Measurements from ENCODE around the gene NLRP1.

Gene NLRP1

DNA sequence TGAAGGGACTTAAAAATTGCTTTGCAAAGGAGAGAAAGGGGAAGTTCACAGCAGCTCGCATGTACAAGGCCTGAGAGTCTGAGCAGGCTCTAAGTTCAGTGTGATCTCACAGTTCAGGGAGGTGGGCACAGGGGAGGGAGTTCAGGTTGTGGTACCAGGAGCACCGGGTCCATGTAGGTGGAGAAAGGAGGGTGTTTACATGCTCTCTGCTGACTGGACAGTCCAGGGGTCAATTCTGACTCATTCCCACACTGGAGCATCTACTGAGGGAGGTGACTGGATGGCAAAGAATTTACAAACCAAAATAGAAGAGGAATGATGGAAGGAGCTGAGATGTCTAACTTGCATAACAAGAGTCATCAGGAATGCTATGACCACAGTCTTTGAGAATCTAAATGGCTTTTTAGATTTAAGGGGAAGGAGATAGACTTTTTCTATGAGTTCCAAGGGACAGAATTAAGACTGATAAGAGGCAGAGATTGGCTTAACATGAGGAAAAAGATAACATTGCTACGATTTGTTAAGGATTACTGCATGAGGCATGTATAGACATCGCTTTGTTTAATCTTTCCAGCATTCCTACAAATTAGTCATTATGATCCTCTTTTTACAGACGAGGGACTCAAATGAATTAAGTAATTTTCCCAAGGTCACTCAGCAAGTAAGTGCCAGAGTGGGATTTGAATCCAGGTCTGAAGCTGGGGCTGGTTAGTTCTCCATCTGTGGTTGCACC lies 68.1 kb downstream of the NLRP1 start:
- DNase-seq (ENCODE audit: low read depth in 1 of 2, low spot score in 1 of 2): no peak

DNA sequence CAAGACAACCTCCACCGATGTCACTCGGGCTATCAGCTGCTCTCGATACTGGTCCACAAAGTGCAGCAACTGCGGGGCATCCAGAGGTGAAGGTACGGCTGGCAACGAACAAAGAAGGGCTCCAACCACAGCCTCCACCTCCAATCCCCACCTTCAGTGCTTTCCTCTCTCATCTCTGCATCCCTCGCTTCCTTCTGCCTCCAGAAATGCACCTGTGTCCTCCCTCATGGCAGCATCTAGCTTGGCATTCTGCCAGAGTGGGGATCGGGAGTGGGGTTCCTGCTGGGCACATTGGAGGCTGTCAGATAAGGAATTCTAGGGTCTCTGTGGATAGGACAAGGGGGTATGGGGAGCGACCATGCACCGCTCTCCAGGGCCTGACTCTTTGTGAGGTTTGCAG lies 69.3 kb downstream of the NLRP1 start:
- DNase-seq (ENCODE audit: low read depth in 1 of 2, low spot score in 1 of 2): no peak

DNA sequence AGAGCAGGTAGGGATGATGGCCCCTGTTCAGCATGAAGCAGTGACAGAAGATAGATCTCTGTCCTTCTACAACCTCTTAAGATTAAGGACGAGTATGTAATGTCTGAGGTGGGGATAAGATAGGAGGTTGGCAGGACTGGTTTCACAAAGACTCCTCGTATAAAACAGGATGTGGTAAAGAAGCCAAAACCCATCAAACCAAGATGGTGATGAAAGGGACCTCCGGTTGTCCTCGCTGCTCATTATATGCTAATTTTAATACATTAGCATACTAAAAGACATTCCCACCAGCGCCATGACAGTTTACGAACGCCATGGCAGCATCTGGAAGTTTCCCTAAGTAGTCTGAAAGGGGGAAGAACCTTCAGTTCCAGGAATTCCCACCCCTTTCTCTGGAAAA lies 70.7 kb downstream of the NLRP1 start:
- DNase-seq (ENCODE audit: low read depth in 1 of 2, low spot score in 1 of 2): no peak

DNA sequence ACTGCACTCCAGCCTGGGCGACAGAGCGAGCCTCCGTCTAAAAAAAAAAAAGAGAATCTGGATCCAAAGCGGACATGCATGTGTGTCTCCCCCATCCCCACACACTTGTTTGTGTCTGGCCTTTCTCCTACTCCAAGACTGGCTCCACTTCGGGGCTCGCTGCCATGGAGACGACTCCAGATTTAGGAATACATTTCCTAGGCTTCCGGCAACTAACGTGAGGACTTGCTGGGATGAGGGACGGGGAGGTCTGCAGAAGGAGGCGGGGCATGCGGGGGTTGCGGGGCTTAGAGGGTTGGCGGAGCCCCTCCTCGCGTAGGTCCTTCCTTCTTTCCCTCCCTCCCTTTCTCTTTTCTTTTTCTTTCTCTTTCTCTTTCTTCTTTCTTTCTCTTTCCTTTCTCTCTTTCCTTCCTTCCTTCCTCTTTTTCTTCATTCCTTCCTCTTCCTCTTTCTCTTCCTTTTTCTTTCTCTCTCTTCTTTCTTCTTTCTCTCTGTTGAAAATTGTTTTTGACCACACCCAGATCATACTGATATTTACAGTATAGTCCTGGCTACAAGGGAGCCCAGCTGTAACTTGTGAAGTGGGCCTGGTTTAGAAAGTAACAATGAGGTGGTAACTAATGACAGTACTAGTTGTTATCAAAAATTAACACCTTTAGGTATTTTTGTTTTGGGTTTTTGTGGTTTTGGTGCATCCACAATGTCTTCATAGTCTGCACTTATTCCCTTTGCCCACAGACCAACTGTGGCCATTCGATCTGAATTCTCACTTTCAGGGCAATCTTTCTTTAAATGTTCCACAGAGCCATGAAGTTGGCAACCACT lies 72.7 kb downstream of the NLRP1 start:
- no peak for DNase-seq (ENCODE audit: low read depth in 1 of 2, low spot score in 1 of 2)

DNA sequence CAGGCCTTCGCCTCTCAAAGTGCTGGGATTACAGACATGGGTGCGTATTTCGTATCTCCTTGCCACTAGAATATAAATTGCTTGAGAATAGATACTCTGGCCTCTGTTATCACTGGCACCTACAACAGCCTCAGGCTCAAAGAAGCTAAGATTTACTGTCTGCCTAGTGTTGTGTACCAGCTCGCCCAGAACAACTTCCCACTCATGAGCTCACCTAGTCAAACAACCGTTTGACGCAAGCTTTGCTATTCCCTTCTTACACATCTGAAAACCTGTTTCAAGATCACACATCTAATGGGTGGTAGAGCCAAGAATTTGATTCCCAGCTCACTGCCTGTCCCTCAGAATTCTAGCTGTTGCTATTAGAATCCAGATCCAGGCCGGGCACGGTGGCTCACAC lies 73.5 kb downstream of the NLRP1 start:
- DNase-seq (ENCODE audit: low read depth in 1 of 2, low spot score in 1 of 2): no peak

DNA sequence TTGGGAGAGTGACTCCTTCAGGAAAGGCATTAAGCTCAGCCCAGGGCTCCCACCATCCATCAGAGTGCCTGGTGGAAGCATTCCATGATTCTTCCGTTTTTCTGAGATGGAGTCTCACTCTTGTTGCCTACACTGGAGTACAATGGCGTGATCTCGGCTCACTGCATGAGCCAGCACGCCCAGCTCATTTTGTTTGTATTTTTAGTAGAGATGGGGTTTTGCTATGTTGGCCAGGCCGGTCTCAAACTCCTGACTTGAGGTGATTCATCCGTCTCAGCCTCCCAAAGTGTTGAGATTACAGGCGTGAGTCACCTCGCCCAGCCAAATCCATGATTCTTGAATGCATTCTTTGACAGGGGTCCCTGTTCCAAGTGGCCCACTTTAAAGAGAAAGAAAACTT lies 74.8 kb downstream of the NLRP1 start:
- DNase-seq (ENCODE audit: low read depth in 1 of 2, low spot score in 1 of 2): no peak

DNA sequence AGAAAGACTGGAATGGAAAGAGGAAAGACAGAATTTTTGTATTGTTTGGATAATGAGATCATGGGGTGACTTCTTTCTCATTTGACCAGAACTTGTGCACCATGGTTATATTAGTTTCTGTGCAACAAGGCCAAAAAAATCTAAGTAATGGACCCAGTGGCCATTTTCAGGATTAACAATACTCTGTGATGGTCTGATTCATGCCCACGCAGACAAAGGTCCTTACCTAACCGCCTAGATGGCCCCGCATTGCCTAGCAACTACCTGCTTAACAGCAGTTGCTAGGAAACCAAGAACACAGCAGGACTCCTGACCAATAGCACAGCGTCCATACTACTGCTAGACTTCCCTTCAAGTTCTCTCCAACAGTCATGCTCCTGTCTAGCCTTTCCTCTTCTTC lies 75.5 kb downstream of the NLRP1 start:
- no peak for DNase-seq (ENCODE audit: low read depth in 1 of 2, low spot score in 1 of 2)

DNA sequence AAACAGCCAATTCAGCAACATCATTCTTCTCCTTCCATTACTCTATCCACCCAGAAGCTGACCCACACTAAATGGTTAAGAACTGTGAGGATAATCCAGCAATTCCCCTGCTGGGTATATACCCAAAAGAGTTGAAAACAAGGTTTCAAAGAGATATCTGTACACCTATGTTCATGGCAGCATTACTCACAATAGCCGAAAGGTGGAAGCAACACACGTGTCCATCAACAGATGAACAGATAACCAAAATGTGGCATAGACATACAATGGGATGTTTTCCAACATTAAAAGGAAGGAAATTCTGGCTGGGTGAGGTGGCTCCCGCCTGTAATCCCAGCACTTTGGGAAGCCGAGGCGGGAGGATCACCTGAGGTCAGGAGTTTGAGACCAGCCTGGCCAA lies 78.0 kb downstream of the NLRP1 start:
- DNase-seq (ENCODE audit: low read depth in 1 of 2, low spot score in 1 of 2): no peak

DNA sequence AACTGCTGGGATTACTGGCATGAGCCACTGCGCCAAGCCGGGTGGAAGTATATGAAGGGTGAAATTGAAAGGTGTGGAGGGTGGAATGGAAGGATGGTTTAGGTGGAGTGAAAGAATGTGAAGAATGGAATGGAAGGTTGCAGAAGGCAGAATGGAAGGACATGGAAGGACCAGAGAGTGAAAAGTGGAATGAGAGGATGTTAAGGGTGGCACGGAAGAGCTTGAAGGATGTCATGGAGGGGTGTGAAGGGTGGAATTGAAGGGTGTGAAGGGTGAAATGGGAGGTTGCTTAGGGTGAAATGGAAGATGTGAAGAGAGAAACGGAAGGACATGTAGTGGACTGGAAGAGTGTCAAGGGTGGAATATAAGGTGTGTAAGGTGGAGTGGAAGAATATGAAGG lies 81.8 kb downstream of the NLRP1 start:
- no peak for DNase-seq (ENCODE audit: low read depth in 1 of 2, low spot score in 1 of 2)

DNA sequence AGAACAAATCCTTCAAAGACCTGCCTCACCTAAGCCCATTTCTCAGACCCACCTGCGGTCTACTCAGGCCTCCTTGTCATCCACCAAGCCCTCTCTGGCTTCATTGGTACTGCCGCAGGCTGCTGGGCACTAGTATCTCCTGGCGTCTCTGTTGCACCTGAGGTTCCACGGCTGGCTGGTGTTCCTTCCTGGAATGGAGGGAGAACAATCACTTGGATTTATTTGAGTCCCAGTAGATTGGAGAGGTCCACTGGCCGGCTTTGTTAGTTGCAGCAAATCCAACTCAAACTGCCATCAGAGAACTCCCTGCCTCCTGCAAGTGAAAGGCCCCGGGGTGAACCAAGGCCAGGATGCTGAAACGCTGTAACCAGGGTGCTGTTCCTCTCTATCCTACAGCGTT lies 82.6 kb downstream of the NLRP1 start:
- no peak for DNase-seq (ENCODE audit: low read depth in 1 of 2, low spot score in 1 of 2)

DNA sequence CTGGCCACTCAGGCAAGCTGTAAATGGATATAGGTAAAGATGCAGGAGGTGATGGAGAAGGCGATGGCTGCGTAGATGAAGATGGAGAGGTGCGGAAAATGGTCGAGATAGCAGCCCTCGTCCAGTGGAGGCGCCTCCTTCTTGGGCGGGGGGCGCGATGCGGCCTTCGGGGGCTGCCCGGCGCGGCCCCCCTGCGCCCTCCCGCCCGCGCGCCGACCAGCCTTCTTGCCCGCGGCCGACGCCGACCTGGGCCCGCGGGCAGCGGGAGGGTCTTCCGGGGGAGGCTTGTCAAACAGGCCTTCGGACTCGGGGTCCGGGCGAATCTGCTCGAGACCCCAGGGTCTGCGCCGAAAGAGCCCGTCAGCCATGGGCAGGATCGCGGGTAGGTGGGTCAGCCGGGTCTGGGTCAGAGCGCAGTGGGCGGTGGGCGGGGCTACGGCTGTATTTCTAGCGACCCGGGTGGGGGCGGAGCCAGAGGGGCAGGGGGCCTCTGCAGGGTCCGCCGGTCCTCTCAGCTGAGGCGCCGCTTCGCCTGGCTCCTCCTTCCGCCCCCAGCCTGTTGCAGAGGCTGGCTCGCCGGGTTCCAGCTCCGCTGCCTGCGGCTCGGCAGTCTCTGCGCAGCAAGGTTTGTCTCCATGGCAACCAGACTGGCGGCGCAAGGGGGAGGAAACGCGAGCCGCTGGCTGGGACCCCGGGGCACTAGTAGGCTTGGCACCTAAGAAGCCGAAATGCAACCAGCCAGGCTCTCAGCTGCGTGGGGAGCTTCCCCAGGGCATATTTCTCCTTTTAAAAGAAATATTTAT lies 83.5 kb downstream of the NLRP1 start:
- peak; percentile 42 to 61 for DNase-seq (ENCODE audit: low read depth in 1 of 2, low spot score in 1 of 2)

DNA sequence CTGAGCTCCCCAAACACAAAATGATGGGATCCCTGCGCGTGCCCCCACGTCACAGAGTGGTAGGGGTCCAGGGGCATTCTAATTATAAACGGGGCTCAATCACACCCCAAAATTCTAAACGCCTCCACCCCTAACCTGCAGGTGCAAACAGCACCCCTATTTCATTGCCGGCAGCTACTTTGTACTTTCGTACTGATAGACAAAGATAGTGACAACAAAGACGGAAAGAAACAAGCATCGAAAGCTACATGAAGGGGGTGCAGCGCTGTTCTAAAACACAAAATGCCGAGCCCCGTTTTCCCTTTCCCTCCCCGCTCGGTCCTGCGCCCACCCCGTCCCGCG lies 84.1 kb downstream of the NLRP1 start:
- DNase-seq (ENCODE audit: low read depth in 1 of 2, low spot score in 1 of 2): no peak

DNA sequence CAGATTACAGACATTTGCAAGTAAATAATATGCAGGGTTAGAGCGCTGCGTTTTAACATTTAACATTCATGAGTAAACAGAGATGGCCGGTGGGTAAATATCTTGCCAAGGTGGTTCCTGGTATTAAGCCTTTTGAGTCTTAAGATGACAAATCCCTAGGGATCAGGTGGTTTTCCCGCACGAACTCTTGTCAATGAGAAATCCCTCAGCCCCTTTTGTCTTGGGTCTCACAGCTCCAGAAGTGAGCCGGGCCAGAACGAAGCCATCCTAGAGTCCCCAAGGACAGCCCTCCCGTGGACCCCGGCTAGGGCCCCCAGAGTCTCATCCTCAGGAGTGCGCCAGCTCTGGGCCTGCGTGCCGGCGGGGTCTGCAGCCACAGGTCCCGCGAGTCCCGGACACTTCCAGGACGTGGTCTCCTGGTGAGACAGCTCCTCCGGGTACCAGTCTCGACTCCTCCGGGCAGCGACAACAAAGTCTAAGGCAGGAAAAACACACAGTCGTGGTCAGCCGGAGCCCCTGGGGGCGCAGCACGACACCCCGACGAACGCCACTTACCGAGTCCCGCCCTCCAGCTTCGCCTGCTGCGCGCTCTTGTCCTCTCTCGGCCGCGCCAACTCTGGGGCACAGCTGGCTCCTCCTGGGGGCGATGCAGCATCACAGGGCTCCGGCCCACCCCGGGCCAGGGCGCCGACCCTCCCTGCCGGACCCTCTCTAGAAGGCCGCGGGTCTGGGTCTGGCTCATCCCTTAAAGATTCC lies 84.7 kb downstream of the NLRP1 start:
- no peak for DNase-seq (ENCODE audit: low read depth in 1 of 2, low spot score in 1 of 2)

DNA sequence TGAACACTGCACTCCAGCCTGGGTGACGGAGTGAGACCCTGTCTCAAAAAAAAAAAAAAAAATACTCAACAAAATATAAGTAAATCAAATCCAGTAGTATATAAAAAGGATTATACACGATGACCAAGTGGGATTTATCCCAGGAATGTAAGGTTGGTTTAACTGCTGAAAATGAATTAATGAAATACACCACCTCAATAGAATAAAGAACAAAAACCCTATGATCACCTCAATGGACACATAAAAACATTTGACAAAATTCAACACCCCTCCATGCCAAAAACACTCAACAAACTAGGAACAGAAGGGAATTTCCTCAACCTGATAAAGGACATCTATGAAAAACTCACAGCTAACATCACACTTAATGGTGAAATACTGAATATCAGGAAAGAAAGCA lies 91.3 kb downstream of the NLRP1 start:
- no peak for DNase-seq (ENCODE audit: low read depth in 1 of 2, low spot score in 1 of 2)

DNA sequence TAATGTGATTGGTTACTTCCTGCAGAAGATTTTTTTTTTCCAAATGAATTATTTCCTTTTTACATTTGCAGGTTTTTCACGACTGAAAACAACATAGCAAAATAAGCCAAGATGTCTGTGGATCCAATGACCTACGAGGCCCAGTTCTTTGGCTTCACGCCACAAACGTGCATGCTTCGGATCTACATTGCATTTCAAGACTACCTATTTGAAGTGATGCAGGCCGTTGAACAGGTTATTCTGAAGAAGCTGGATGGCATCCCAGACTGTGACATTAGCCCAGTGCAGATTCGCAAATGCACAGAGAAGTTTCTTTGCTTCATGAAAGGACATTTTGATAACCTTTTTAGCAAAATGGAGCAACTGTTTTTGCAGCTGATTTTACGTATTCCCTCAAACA lies 95.6 kb downstream of the NLRP1 start:
- DNase-seq (ENCODE audit: low read depth in 1 of 2, low spot score in 1 of 2): no peak

DNA sequence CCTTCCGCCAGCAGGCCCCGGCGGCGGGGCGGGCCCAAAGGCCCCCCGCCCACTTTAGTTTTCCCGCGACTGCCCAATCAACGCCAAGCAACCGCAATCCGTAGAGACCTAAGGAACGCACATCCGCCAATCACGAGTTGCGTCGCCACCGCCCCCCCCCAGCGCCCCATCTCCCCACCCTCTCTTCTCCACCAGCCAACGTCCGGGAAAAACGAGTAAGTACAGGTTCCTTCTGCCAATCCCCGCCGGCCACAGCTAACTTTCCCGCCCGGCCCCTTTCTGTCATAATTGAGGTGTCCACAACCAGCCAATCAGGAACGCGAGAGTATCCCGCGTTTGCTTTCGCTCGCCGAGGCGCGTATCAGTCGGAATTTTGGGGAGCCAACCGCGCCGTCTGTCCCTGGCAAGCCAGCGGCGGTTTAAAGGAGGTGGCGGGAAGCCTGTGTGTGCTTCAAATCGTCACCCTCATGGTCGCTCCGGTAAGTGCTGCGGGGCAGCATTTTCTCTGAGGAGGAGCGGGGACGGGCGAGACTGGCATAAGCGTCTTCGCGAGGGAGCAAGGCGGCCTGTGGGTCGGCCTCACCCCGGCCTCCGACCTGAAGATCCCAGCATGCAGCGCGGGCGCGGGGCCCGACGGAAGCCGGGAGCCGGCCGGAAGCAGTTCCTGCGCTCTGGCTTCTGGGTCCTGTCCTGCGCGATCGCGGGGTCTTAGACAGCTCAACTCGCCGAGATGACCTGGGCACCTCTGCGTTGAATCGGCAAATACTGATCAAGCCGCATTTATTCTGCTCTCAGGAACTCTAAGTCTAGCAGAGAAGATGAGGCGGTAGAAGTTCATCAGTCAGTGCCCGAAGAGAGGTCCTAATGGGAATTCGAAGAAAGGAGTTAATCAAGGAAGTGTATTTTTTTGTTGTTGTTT lies 97.8 kb downstream of the NLRP1 start, which contains the start of gene MIS12:
Gene MIS12 (plus strand): TSS at position 361 of the 919 bp plus-strand sequence. CDS start 2,297 bp downstream, outside the sequence.
- peak; percentile 94 for DNase-seq (ENCODE audit: low read depth in 1 of 2, low spot score in 1 of 2)

DNA sequence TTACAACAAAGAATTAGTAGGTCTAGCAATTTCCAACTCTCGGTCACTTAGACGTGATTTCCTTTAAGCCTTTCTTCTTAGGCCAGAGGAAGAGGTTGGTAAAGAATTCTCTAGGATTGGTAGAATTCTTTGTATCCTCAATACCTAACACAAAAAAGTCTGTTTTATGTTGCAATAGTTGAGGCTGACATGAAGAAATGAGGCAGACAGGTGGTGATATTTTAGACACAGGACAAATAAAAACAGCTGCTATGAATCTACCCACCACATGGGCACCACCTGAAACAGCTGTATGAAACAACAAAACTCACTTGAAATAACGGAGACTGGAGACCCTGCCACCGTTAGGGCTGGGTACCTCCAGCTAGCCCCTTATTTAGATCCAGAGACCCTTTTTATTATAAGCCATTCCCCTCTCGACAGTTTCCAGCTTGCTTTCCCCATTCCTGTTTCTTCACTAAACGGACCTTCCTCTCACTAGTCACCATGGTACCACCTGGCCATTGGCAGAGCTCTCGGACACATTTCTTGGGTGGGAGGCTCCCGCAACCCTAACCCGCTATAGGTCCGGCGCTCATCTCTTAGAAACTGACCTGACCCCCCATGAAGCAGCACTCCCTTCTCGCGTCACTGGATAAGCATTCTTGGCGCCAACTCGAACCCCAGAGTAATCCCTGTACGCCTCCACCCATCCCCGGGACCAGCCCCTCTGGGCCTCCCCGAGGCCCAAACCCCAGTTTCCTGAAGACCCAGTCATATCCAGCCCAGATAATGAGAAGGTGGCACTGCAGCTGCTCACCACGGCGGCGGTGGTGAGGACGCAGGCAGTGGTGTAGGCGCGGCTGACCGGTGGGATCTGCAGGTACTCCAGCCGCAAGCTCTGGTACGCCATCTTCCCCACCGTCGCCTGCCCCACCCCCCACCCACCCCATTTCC lies 98.8 kb downstream of the NLRP1 start, which contains the start of gene DERL2:
Gene DERL2 (minus strand): TSS at position 909 of the 936 bp plus-strand sequence. CDS start 17 bp downstream, at position 892.
- DNase-seq (ENCODE audit: low read depth in 1 of 2, low spot score in 1 of 2): no peak

DNA sequence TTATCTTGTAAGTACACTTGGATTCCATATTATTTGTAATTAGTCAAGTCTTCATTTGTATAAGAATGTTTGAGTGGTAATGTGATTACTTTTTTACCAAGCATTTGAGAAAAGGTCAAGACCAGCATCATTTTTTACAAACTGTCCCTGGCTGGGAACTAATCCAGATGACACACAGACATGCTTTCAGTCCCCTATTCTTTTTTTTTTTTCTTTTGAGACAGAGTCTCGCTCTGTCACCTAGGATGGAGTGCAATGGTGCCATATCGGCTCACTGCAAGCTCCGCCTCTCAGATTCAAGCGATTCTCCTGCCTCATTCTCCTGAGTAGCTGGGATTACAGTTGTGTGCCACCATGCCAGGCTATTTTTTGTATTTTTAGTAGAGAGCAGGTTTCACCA lies 102.9 kb downstream of the NLRP1 start:
- DNase-seq (ENCODE audit: low read depth in 1 of 2, low spot score in 1 of 2): no peak

DNA sequence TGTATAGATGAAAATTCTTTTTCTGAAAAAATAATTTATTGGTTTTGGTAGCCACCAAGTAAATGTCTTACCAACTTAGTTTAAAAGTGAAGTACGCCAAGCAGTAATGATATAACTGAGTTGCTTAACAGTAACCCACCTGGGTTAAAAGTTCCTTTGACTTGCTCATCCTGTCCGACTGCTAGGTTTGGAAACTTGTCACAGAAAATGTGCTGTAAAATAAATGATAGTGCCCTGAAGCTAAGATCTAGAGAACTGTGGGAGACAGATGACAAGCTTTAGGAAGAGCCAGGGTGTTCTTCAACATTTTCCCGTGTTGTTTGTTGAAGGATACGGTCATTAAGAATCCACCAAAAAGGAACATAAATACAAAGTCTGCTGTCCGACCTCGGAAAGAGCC lies 103.3 kb downstream of the NLRP1 start:
- DNase-seq (ENCODE audit: low read depth in 1 of 2, low spot score in 1 of 2): no peak

All from activated T-helper 1 cell treated with anti-CD3 and anti-CD28 coated beads, Interleukin-2, amount 50 U/mL, for 16 hours (primary cell).